Keratinocyte (primary cell): ENCODE measurements around the gene CCNL2.

Experiments used
- EZH2 ChIP-seq: IDR thresholded peaks from one replicate; pipeline ENCODE4 v1.6.1; 2012; ENCODE audit warnings: inconsistent platforms, mild to moderate bottlenecking, low read length, moderate library complexity
- TF ChIP-seq, protein P1 (sequence below), 3 experiments: IDR thresholded peaks in 1 of 3; conservative IDR thresholded peaks in 1 of 3; optimal IDR thresholded peaks in 1 of 3; 2 replicates in 2 of 3; 3 replicates in 1 of 3; pipeline versions ENCODE3 to v1.5.1; 2011; ENCODE audit warnings: low read length in 3 of 3, mild to moderate bottlenecking in 3 of 3, moderate library complexity in 2 of 3, control low read depth in 1 of 3, inconsistent platforms in 1 of 3; ENCODE audit not compliant: insufficient read depth in 2 of 3; ENCODE audit errors: extremely low read depth in 1 of 3

DNA sequence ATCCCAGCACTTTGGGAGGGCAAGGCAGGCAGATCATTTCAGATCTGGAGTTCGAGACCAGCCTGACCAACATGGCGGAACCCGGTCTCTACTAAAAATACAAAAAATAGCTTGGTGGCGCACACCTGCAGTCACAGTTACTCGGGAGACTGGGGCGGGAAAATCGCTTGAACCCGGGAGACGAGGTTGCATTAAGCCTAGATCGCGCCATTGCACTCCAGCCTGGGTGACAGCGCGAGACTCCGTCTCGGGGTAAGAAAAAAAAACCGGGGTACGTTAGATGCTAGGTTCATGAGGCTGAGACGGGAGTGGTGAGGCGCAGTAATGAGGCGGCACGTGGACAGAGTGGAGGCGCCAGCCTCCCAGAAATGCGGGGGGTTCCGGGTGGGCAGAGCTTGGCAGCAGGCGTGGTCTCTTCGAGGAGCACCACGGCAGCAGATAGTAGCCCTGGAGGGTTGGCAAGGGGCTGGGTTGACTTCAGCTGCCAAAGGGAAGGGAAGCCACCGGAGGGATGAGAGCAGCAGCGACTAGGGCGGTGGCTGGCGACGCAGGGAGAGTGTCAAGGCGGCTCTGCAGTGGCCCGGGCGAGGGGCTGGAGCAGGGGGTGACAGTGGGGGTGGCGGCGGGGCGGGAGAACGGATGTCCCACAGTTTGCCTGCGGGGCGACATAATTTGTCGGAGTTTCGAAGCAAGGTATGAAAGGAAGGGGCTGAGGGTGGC lies 7.1 kb upstream of the CCNL2 start:
- no peak for TF ChIP-seq EZH2
- TF ChIP-seq, protein P1, sequence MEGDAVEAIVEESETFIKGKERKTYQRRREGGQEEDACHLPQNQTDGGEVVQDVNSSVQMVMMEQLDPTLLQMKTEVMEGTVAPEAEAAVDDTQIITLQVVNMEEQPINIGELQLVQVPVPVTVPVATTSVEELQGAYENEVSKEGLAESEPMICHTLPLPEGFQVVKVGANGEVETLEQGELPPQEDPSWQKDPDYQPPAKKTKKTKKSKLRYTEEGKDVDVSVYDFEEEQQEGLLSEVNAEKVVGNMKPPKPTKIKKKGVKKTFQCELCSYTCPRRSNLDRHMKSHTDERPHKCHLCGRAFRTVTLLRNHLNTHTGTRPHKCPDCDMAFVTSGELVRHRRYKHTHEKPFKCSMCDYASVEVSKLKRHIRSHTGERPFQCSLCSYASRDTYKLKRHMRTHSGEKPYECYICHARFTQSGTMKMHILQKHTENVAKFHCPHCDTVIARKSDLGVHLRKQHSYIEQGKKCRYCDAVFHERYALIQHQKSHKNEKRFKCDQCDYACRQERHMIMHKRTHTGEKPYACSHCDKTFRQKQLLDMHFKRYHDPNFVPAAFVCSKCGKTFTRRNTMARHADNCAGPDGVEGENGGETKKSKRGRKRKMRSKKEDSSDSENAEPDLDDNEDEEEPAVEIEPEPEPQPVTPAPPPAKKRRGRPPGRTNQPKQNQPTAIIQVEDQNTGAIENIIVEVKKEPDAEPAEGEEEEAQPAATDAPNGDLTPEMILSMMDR (optimal IDR thresholded peaks at IDR 0.05 in 1 of 3, IDR thresholded peaks at IDR 0.05 in 1 of 3, conservative IDR thresholded peaks at IDR 0.05 in 1 of 3; ENCODE audit: extremely low read depth in 1 of 3, insufficient read depth in 2 of 3, low read length in 3 of 3), result no peak
